Fibroblast of skin of left biceps (primary cell): ENCODE data around the gene PLEKHG7.
A peak's percentile ranks its signal among the peaks of the same experiment; 100 is the strongest.

Experiments
- DNase-seq, 2 experiments: peaks; one replicate each; pipeline ENCODE4 v3.0.0-alpha.2; 2013; ENCODE audit warnings: low read depth in 2 of 2

The PLEKHG7 gene

DNA sequence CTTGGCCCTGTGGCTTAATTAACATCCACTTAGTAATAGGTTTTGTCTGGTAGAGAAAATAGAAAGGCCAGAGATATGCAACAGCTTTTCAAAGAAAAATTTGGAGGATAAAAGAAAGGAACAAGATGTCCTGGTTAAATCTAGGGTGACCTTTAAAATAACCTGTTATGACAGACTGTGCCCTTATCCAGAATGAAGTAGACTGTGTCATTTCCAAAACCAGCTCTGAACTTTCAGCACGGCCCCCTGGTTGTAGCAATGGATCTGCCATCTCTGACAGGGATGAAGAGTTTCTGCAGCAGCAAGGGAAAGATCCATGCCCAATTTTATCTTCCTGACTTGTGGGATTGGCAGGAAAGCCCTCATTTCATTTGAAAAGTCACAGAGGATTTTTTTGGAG lies 5.1 kb downstream of the PLEKHG7 start:
- no peak for DNase-seq

DNA sequence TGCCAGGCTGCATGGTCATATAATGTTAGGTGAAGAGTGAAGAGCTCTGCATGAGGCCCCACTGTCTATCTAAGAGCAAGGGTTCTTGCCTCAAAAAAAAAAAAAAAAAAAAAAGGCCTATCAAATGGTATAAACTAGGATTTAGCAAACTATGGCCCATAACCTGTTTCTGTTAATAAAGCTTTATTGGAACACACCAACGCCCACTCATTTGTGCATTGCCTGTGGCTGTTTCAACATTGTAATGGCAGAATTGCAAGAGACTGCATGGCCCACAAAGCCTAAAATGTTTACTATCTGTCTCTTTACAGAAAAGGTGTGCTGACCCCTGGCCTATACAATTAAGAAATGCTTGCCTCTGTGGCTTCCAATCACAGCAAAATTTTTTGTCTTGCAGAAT lies 12.8 kb downstream of the PLEKHG7 start:
- DNase-seq = no peak

DNA sequence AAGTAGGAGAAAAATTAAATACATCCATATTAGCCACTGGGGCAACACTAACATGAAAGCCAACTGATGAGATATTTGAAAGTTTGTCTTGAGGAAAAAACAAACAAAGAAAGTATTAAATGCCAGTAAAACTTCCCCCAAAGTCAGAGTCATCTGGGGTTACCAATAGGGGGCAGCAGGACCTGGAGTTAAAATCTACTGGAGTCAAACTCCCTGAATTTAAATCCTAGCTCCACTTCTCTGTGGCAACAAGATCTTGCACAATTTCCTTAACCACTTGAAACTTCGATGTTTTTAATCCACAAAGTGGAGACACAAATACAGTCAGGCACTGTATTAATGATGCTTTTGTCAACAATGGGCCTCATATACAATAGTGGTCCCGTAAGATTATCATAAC lies 14.4 kb downstream of the PLEKHG7 start:
- DNase-seq = no peak

DNA sequence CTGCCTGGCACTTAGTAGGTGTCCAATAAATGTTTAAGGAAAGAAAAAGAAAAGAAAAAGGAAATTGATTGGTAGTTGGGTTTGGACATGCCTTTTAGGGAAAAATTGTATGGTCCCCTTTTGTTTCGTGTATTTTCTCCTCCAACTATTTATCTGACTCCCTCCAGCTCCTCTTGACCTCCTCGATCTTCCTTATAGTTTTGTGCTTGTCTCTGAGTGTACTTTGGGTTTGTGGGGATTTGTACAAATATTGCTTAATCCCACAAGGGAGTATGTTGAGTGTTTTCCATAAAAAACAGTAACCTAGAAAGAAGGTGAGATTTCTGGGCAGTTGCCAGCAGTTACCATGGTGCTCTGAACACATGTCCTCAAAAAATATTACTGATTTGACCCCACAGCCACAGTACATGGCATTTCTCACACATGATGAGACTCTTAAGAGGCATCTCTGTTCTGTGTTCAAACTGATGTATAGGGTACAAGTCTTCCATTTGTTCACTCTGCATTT lies 15.7 kb downstream of the PLEKHG7 start:
- no peak for DNase-seq

DNA sequence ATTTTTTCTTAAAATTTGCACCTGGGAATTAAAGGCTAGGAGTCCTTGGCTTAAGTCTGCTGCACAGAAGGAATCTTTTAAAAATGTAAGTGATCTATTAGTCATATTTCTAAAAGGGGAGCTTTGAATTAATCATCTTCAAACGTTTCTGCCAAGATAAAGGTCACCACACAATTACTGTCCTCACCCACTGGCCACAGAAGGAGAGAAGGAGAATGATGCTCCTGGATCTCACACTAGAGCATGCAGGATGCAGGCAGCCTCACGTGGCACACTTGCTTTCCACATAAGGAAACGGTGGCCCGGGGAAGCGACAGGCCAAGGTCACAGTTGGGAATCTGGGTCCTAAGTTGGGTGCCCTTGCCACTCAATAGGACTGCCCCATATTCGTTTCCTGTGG lies 16.9 kb downstream of the PLEKHG7 start:
- DNase-seq = no peak

DNA sequence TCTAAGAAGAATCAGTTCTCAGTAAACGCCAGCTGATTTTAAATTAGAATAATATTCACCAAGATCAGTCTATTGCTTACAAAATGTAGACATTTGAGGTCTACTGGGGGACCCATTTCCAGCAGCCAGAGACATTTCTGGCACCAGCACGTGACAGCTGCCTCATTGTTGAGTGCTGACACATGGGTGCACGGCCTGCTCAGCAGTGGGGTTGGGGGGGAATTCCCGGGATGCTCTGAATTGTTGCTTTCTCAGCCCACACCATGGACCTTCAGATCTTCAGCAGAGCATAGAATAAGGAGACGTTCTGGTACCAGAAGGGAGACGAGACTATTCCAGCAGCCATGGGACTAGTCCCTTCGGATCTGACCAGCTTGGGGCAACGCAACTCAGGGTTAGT lies 18.3 kb downstream of the PLEKHG7 start:
- DNase-seq = no peak

DNA sequence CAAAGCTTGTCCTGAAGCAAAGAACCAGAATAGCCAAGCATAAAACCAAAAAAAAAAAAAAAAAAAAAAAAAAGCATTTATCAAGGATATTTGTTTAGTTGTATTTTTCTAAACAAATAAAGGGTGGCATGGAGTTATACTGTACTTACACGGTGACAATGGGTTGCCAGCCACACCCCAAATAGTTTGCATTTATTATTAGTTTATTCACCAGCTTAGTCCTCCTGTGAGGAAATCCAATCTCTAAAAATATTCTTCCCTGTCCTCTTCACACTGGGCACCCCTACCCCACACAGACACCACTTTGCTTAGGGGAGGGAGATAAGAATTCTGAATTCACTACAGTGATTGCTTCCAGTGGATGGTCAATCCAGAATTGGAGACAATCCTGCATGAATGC lies 18.9 kb downstream of the PLEKHG7 start:
- DNase-seq = no peak

DNA sequence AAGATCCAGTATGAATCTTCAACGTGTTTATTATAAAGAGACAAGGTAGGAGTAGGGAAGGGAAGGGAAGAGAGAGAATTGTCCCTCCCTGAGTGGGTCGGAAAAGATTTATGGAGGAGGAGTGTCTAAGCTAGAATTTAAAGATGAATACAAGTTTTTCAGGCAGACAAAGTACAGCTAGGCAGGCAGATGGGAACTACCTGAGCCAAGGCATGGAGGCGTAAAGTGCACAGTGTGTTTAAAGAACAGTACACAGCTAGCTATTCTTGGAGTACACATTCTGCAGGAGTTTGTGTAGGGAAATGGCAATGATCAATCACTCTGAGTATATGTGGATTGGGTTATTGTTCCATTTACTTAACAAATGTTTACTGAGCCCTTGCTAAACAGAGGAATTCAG lies 20.1 kb downstream of the PLEKHG7 start:
- no peak for DNase-seq

DNA sequence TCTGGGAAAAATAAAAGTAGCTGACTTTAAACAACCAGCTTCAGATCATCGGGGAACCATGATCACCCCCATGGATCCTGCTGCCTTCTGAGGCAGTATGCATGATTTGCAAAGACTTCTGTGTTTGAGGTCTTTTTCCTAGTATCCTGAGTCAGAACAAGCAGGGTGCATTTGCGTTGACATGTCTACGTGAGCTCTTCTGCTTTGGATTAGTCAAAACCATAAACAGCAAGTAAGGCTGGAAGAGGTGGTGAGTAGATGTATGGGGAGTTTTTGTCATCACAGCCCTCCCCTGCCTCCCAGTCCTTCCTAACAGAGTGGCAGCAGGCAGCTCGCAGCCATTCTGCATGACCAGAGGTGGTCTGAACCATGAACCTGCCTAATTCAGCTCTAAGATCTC lies 24.1 kb downstream of the PLEKHG7 start:
- DNase-seq = no peak

DNA sequence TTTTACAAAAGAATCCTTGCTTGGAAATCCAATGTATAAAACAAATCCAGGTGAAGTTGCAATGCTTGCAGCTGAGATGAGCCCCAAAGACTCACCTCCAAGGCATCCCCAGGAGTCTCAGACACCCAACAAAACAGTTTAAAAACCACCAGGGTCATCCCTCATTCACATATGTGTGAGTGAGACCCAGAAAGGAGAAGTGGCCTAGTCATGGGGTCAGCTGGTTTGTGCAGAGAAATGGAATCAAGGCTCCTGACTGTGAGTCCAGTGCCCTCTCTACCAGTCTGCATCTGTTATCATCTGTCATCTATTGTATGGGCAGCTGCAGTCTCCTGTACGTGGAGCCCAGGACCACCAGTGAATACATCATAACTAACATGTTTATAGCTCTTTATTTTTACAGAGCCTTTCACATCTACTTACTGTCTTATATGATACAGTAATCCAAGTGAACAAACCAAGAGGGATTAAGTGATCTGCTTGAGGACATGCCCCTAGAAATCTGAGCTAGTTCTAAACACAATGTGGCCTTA lies 27.1 kb downstream of the PLEKHG7 start:
- no peak for DNase-seq

DNA sequence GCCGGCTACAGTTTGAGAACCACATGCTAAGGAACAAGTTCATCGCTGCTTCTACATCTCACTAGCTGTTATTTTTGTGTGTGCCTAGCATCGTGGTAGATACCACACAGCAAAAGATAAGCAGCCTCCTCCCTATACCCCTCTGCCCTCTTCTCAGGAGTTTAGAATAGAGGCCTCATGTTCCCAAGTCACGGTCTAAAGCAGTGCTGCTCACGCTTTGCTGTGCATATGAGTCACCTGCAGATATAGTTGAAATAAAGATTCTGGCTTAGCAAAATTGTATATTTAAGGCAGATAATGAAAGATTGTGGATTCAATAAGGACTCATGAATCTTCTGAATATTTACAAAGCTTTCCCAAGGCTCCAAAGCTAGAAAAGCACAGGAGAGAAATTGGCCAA lies 28.0 kb downstream of the PLEKHG7 start:
- no peak for DNase-seq

DNA sequence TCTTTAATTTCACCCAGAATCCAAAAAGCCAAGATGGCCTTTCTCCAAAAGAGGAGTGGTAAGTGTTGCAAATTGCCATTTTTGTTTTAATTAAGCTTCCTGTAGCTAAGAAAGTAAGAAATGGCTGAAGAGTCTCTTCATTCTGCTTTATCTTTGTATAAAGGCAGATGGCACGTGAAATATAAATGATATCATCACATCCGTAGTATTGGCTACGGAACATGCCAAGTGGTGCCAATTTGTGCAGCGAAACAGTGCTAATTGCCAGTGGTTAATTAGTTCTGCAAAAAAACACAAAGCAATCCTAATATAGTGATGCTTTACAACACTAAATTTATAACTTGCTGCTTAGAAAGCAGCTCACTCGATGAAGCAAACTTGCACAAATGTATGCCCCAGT lies 29.4 kb downstream of the PLEKHG7 start:
- no peak for DNase-seq

DNA sequence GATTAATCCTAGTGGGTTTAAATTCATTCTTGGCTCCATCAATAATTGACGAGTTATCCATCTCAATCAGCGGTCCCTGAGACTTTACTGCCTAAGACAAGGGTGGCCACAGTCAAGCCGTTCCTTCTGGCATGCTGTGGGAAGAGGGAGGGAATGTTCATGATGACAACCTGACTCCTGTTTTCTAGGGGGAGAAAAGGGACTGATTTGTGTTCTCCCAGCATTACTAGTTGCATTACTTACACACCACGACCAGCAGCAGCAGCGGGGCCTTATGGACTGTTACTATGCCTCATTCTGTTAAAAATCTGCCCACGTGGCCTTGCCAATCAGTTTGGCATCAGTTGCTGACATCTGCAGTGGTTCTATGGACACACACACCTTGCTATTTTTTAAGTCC lies 29.9 kb downstream of the PLEKHG7 start:
- no peak for DNase-seq

DNA sequence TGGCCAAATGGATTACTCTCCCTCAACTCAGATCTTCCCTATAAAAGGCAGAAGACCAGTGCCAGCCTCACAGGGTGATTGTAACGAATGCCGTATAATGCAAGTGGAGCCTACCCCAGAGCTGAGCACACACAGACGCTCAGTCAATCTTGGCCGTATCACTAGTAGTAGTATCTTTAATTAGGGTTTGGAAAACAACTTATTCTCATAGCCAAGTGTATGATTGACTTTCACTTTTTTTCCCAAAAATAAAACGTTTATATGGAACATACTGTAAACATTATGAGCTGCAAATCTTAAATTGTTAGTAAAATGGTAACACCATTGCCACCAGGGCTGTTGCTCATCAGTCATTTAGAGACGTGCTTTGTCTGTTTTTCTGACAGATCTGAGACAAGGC lies 30.4 kb downstream of the PLEKHG7 start:
- no peak for DNase-seq

DNA sequence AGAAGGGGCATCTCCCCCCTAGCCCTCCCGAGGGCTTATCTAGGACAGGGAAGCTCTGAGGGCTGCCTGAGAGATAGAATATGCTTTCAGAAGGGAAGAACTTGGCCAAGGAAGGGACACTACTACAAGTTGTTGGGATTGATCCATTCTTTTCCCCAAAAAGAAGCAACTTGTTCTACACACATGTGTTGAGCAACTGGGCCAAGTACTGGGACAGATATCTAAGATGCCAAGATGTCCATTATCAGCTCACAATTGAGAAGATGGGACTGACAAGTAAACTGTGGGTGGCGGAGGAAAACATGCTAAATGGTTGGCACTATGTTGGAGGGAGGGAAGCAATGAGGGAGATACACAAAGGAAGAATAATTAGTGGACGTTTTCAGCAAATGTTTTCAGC lies 30.9 kb downstream of the PLEKHG7 start:
- no peak for DNase-seq

DNA sequence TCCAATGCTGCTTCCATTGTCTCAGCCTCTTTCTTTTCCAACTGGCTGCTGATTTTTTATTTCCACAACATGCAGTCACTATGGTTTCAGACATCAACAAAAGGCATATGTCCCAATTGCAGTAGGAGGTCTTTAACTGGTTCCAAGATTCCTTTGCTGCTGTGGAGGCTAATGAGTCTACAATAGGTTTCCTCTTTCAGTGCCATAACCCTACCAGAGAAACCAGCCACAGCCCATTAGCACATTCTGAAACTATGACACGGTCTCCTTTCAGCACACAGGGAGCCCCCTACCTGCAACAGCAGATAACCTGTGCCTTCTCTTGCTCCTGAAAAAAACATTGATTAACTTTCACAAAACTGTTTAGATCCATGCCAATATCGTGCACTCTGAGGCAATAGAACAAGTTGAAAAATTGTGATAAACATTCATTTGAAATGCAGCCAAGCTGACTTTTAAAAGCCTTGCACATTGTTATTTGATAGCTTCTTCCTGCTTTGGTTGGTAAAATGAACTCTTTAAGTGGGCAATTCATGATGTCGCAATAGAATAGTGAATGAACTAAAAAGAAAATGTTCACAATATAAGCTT lies 32.4 kb downstream of the PLEKHG7 start:
- peak; percentile 71 to 78 for DNase-seq

DNA sequence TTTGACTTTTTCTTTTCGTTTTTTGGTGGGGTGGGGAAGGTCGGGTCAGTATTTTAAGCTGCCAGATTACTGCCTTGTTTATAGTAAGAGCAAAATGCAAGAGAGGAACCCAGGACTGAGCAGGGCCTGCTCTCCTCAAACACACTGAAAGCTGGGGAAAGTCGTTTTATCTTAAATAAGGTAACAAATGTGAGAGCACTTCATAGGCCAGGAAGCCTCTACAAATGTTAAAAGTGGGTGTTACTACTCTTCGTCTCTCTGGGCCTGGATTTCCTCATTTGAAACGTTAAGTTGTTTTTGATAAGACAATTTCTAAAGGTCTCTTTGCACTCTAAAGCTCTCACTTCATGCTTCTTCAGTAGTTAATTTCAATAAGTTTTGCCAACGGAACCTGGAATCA lies 33.8 kb downstream of the PLEKHG7 start:
- DNase-seq = no peak

DNA sequence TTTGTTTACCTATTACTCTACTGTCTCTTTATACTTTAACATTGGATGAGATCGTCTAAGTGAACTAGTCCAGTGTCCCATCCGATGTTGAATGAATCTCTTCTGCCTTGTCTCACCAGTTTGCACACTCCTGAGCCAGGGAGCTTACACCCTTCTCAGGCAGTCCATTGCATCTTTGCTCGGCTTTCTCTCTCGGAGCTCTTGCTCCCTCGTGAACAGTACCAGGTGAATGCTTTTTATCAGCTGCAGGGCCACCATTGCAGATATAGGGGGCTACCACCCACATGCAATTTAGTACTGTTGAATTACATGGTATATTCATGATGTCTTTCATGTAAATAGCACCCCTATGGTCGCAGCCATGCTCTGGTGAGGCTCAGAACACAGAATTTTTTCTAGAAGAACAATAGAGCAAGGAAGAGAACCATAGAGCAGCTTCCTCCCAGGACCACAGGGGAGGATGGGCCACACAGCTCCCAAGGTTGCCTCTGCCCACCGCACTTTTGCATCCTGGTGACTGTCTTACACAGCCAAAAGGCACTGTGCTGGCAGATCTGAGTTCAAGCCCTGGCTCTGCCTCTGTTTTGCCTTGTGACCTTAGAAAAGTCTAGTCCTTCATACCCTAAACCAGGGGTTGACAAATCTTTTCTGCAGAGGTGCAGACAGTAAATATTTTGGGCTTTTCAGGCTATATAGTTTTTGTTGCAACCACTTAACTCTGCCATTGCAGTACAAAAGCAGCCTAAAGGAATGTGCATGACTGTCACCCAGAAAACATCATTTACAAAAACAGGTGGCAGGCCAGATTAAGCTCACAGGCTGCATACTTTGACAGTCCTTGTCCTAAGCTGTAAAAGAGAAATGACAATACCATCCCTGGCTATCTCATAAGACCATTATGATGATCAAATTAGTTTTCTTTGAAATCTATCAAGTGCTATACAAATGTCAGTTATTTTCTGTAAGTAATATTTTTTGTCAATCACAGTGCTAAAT lies 35.4 kb downstream of the PLEKHG7 start:
- DNase-seq = no peak

DNA sequence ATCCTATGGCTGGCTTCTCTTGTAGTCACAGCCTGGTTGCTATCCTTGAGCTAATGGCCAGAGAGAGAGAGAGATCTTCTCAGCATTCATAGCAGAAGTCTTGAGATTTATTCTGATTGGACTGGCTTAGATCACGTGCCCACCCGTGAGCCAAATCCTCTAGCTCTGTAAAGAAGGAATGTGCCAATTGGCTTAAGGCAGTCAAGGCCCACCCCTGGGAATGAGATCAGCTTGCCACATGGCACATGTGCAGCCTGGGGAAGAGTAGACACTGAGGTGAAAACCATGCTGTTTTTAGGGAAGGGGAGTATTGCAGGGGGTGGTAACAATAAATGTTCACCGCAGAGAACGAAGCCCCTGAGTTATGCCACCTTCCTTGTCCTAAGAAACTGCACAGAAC lies 36.3 kb downstream of the PLEKHG7 start:
- no peak for DNase-seq

DNA sequence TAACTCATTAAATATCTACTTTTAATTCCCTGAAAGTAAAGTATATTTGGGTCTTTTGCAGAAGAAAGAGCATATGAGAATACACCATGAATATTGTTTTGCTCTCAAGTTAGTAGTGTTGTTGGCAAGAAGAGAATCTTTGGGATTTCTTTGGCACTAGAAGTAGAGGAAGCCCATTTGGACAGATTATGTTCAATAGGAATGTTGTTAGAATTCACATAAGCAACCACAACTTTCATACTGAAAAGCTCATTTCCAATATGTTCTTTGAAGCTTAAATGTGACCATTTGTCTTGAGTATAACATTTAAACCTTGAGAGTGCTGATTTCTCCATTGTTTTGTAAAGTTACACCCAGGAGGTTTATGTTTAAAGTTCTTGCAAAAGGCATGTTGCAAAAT lies 37.6 kb downstream of the PLEKHG7 start:
- DNase-seq = no peak

DNA sequence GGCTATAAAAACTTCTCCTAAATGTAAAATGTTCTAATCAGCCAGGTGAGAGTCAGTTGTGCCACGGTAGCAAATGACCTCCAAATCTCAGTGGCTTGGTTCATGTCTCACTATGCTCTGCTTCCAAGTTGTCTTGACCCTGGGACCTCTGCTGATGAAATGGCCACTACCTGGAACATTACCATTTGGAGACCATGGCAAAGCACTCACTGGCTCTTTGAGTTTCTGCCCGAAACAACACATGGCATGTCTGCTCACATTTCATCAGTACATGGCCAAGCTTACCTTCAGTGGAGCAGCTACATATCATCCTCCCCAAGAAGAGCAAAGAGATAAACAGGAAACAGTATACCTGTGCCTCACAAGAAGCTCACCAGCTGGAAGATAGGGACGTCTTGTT lies 40.2 kb downstream of the PLEKHG7 start:
- DNase-seq = no peak

DNA sequence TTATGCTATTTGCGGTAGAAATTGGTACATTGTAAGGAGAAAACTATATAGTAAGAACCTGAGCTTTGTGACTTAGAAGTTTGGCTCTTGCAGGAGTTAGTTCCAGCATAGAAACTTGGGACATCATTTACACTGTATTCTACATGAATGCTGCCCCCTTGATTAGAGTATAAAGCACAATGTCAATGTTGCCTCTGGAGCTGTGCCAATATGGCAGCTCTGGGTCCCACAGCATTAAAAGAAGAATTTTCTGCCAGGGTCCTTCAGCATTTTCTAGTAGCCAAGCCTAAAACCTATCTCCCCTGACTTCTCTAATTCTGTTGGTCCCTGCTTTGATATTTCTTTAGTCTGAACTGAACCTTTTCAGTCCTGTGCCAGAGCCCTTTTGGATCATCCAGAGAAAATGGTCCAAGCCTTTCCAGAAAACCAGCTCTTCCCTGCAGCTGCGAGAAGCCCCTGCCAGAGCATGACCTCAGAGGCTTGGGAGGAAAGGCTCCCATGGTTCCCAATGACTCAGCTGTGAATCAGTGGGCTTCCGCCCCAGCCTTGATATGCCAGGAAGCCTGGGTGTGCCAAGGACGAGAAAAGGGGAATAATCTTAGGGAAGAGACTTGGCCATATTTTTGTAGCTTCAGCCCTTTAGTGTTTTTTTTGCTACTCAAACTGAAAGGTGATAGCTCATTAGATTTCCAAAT lies 43.2 kb downstream of the PLEKHG7 start:
- peak; percentile 66 to 71 for DNase-seq
